GM23338 (cell line): ENCODE measurements around the gene TMEM271. TPM values are rescaled to one million over a fixed set of nuclear protein-coding genes. Genes with fewer than 3 reads are reported as not detected.
A peak's percentile ranks its signal among the peaks of the same experiment; 100 is the strongest.

Experiments
- ATAC-seq: fragments of 200-7000 bp; cut with Tn5 transposase; 3 replicates; pipeline ENCODE4 v1.9.1; 2020
- DNase-seq: peaks from one replicate; pipeline ENCODE4 v3.0.0-alpha.2; 2015; ENCODE audit warnings: low spot score
- H2AFZ ChIP-seq: fragments of 200-600 bp; sonication (generic); 2 replicates; pipeline ENCODE4 v1.8.0; 2016; ENCODE audit warnings: antibody characterized with exemption, mild to moderate bottlenecking, moderate library complexity
- H3F3A ChIP-seq: fragments of 200-600 bp; sonication (generic); replicated peaks from 2 replicates; pipeline ENCODE4 v1.8.0; 2017; ENCODE audit warnings: antibody characterized with exemption, mixed run types, low read depth
- H3K27ac ChIP-seq: fragments of 200-600 bp; sonication (generic); 2 replicates; pipeline ENCODE4 v1.6.1; 2016; ENCODE audit warnings: low read depth
- H3K27me3 ChIP-seq: fragments of 200-600 bp; sonication (generic); 2 replicates; pipeline ENCODE4 v1.8.0; 2016; ENCODE audit warnings: mild to moderate bottlenecking, mixed run types, moderate library complexity; ENCODE audit not compliant: insufficient read depth
- H3K36me3 ChIP-seq: fragments of 200-600 bp; sonication (generic); 2 replicates; pipeline ENCODE4 v1.8.0; 2016; ENCODE audit warnings: mild to moderate bottlenecking; ENCODE audit not compliant: insufficient read depth
- H3K4me1 ChIP-seq: fragments of 200-600 bp; sonication (generic); 2 replicates; pipeline ENCODE4 v1.8.0; 2016; ENCODE audit warnings: mild to moderate bottlenecking, moderate library complexity; ENCODE audit not compliant: insufficient read depth
- H3K4me2 ChIP-seq: fragments of 200-600 bp; sonication (generic); 2 replicates; pipeline ENCODE4 v1.7.1; 2017; ENCODE audit warnings: mixed run types
- H3K4me3 ChIP-seq: fragments of 200-600 bp; sonication (generic); 2 replicates; pipeline ENCODE4 v1.6.1; 2016; ENCODE audit warnings: mixed run types
- H3K79me2 ChIP-seq: fragments of 200-600 bp; sonication (generic); replicated peaks from 2 replicates; pipeline ENCODE4 v1.8.0; 2017; ENCODE audit warnings: mild to moderate bottlenecking; ENCODE audit not compliant: insufficient read depth
- H3K9me2 ChIP-seq: fragments of 200-600 bp; sonication (generic); 2 replicates; pipeline ENCODE4 v1.8.0; 2017; ENCODE audit not compliant: insufficient read depth
- H4K20me1 ChIP-seq: fragments of 200-600 bp; sonication (generic); replicated peaks from 2 replicates; pipeline ENCODE4 v1.8.0; 2017; ENCODE audit warnings: mild to moderate bottlenecking; ENCODE audit not compliant: insufficient read depth
- H3K27ac Mint-ChIP-seq: 2 replicates; pipeline ENCODE4 v1.8.0; 2020; ENCODE audit warnings: inconsistent platforms, mild to moderate bottlenecking, moderate library complexity, mixed read lengths
- H3K27me3 Mint-ChIP-seq: 3 replicates; pipeline ENCODE4 v1.8.0; 2022; ENCODE audit warnings: low read depth, mild to moderate bottlenecking, moderate library complexity, mixed read lengths, inconsistent platforms; ENCODE audit not compliant: insufficient read depth, poor library complexity
- H3K36me3 Mint-ChIP-seq: 3 replicates; pipeline ENCODE4 v1.8.0; 2021; ENCODE audit warnings: low read depth, mild to moderate bottlenecking, inconsistent platforms, moderate library complexity, mixed read lengths
- H3K4me1 Mint-ChIP-seq: 3 replicates; pipeline ENCODE4 v1.8.0; 2020; ENCODE audit warnings: mild to moderate bottlenecking, inconsistent platforms, mixed read lengths
- H3K4me3 Mint-ChIP-seq: 3 replicates; pipeline ENCODE4 v1.8.0; 2021; ENCODE audit warnings: moderate library complexity, mild to moderate bottlenecking, inconsistent platforms, mixed read lengths
- H3K9me3 Mint-ChIP-seq: 3 replicates; pipeline ENCODE4 v1.8.0; 2020; ENCODE audit warnings: moderate library complexity, mild to moderate bottlenecking, inconsistent platforms, mixed read lengths
- CREB1 ChIP-seq: fragments of 250-450 bp; sonication (Bioruptor Pico); IDR thresholded peaks from 2 replicates; pipeline ENCODE4 v1.5.0; 2020; ENCODE audit warnings: low read depth, mild to moderate bottlenecking, moderate library complexity
- CTCF ChIP-seq, 2 experiments: fragments of 200-600 bp in 1 of 2; sonication (generic) in 1 of 2; conservative IDR thresholded peaks; 2 replicates each; pipeline versions ENCODE4 v1.5.1 to v1.6.1; 2016 to 2017; ENCODE audit warnings: antibody characterized with exemption in 2 of 2, low read depth in 2 of 2, mild to moderate bottlenecking in 2 of 2, moderate library complexity in 1 of 2
- EZH2 ChIP-seq: fragments of 200-600 bp; sonication (generic); IDR thresholded peaks from one replicate; pipeline ENCODE4 v1.8.0; 2017; ENCODE audit warnings: antibody characterized with exemption, mild to moderate bottlenecking, low read depth; ENCODE audit not compliant: unreplicated experiment
- EZH2phosphoT487 ChIP-seq: fragments of 200-600 bp; sonication (generic); IDR thresholded peaks from one replicate; pipeline ENCODE4 v1.8.1; 2018; ENCODE audit warnings: antibody characterized with exemption; ENCODE audit not compliant: unreplicated experiment
- JUNB ChIP-seq: IDR thresholded peaks from one replicate; pipeline ENCODE4 v1.6.1; 2016; ENCODE audit warnings: antibody characterized with exemption; ENCODE audit not compliant: unreplicated experiment
- NANOG ChIP-seq: IDR thresholded peaks from 2 replicates; pipeline ENCODE4 v1.6.1; 2016; ENCODE audit warnings: antibody characterized with exemption, borderline replicate concordance
- POLR2AphosphoS5 ChIP-seq: IDR thresholded peaks from 2 replicates; pipeline ENCODE4 v1.6.1; 2016; ENCODE audit warnings: antibody characterized with exemption, low read depth
- REST ChIP-seq: IDR thresholded peaks from one replicate; pipeline ENCODE4 v1.6.1; 2018; ENCODE audit warnings: antibody characterized with exemption; ENCODE audit not compliant: unreplicated experiment
- STAT1 ChIP-seq: IDR thresholded peaks from one replicate; pipeline ENCODE4 v1.6.1; 2016; ENCODE audit warnings: antibody characterized with exemption; ENCODE audit not compliant: unreplicated experiment
- ZNF114 ChIP-seq: fragments of 250-450 bp; sonication (Bioruptor Pico); IDR thresholded peaks from 2 replicates; pipeline ENCODE4 v1.5.0; 2020; ENCODE audit warnings: mild to moderate bottlenecking, moderate library complexity
- ZNF331 ChIP-seq: fragments of 250-450 bp; sonication (Bioruptor Pico); IDR thresholded peaks from 2 replicates; pipeline ENCODE4 v1.5.0; 2020; ENCODE audit warnings: low read depth, mild to moderate bottlenecking, moderate library complexity
- ZNF462 ChIP-seq: fragments of 250-450 bp; sonication (Bioruptor Pico); IDR thresholded peaks from 2 replicates; pipeline ENCODE4 v1.5.0; 2020; ENCODE audit warnings: mild to moderate bottlenecking, moderate library complexity
- polyA plus RNA-seq: library from polyadenylated mRNA; unstranded; fragments of >200 nt; fragmentation: Nextera tagmentation; extraction: Ambion mirVana; gene quantifications from 2 replicates; pipeline ENCODE4 v1.2.1, GENCODE V29; 2016
- total RNA-seq: library from RNA; depleted of rRNA; stranded (reverse); fragments of >200 nt; shearing (Covaris generic); gene quantifications from 2 replicates; pipeline ENCODE4 v1.2.3, GENCODE V29; 2014
- TF ChIP-seq, protein P1 (sequence below): IDR thresholded peaks from 2 replicates; pipeline ENCODE4 v1.6.1; 2016; ENCODE audit warnings: antibody characterized with exemption

Gene TMEM271
- total and polyA plus RNA-seq, 2 experiments from 2014 or later: 0.11 TPM; not detected in 1

- Histone ChIP-seq H2AFZ (0 out of 2 replicates have a peak overlapping the region, but pooled peaks have one; percentile 72), H4K20me1 (no peaks in the 10 kb centered on the region), H3K79me2 (no peaks in the 10 kb centered on the region), H3K36me3 (no peaks in the 10 kb centered on the region), H3K4me2 (no peak overlapping the region), H3K4me1 (no peaks in the 10 kb centered on the region; the same call in 1 of the 2 replicates), H3K27ac (no peak overlapping the region), H3K4me3 (no peak overlapping the region), H3K9me2 (no peaks in the 10 kb centered on the region), H3K27me3 (no peaks in the 10 kb centered on the region), H3F3A (no peaks in the 10 kb centered on the region)
- Mint-ChIP-seq H3K4me1 (peaks cover 10% of the 10 kb centered on the region), H3K27me3 (peaks cover 11% of the 10 kb centered on the region), H3K9me3 (no peaks in the 10 kb centered on the region), H3K27ac (no peak overlapping the region), H3K36me3 (no peaks in the 10 kb centered on the region), H3K4me3 (no peak overlapping the region)
- no peak for ATAC-seq
- no peak for DNase-seq
- TF ChIP-seq JUNB (no peak), ZNF331 (CRISPR knock-in tag) (no peak), STAT1 (no peak), EZH2phosphoT487 (no peak), POLR2AphosphoS5 (no peak), CTCF (conservative IDR thresholded peaks at IDR 0.05; ENCODE audit: low read depth in 2 of 2) (no peak), NANOG (no peak), CREB1 (no peak), ZNF462 (CRISPR knock-in tag) (no peak), REST (no peak), EZH2 (no peak), ZNF114 (CRISPR knock-in tag) (no peak)
- TF ChIP-seq, protein P1, sequence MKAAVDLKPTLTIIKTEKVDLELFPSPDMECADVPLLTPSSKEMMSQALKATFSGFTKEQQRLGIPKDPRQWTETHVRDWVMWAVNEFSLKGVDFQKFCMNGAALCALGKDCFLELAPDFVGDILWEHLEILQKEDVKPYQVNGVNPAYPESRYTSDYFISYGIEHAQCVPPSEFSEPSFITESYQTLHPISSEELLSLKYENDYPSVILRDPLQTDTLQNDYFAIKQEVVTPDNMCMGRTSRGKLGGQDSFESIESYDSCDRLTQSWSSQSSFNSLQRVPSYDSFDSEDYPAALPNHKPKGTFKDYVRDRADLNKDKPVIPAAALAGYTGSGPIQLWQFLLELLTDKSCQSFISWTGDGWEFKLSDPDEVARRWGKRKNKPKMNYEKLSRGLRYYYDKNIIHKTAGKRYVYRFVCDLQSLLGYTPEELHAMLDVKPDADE: no peak
These were observed 47.2 kb upstream of the TMEM271 start for GRCh38 chr4:622996-623913.
